Nephron progenitor cell (in vitro differentiated cells): ENCODE results near the gene TRABD2B.

ENCODE experiments used
- DNase-seq: peaks from one replicate; pipeline ENCODE4 v3.0.0; 2021
- H3K27ac Mint-ChIP-seq: 2 replicates; pipeline ENCODE4 v1.8.0; 2021; ENCODE audit warnings: mild to moderate bottlenecking, moderate library complexity, mixed read lengths
- H3K27me3 Mint-ChIP-seq: 2 replicates; pipeline ENCODE4 v1.8.0; 2021; ENCODE audit warnings: mild to moderate bottlenecking, low read depth, mixed read lengths; ENCODE audit not compliant: poor library complexity
- H3K36me3 Mint-ChIP-seq: 2 replicates; pipeline ENCODE4 v1.8.0; 2021; ENCODE audit warnings: low read depth, mixed read lengths
- H3K4me1 Mint-ChIP-seq: 2 replicates; pipeline ENCODE4 v1.8.0; 2021; ENCODE audit warnings: mixed read lengths
- H3K4me3 Mint-ChIP-seq: 2 replicates; pipeline ENCODE4 v1.8.0; 2021; ENCODE audit warnings: mild to moderate bottlenecking, moderate library complexity, mixed read lengths
- H3K9me3 Mint-ChIP-seq: 2 replicates; pipeline ENCODE4 v1.8.0; 2021; ENCODE audit warnings: mild to moderate bottlenecking, moderate library complexity, mixed read lengths
- CTCF ChIP-seq: fragments of 200-600 bp; sonication (generic); IDR thresholded peaks from 2 replicates; pipeline ENCODE4 v1.5.0; 2021; ENCODE audit warnings: antibody characterized with exemption

Gene TRABD2B

GRCh38 chr1:47769295-47769694, 227.9 kb downstream of the TRABD2B start:
- H3K4me1 Mint-ChIP-seq: peaks cover 79% of the 10 kb centered on the region
- H3K27me3 Mint-ChIP-seq: peaks cover 11% of the 10 kb centered on the region
- peaks cover 37% of the 10 kb centered on the region for H3K36me3 Mint-ChIP-seq

GRCh38 chr1:47767741-47768100, 229.5 kb downstream of the TRABD2B start:
- Mint-ChIP-seq H3K4me3 (no peak overlapping the region), H3K27ac (no peak overlapping the region), H3K36me3 (peaks cover 24% of the 10 kb centered on the region), H3K9me3 (no peaks in the 10 kb centered on the region), H3K4me1 (peaks cover 68% of the 10 kb centered on the region), H3K27me3 (peaks cover 13% of the 10 kb centered on the region)
- no peak for DNase-seq
- TF ChIP-seq CTCF: no peak

More at GRCh38 chr1:47769295-47769694, 227.9 kb downstream of the TRABD2B start:
- peaks cover 12% of the 10 kb centered on the region for H3K9me3 Mint-ChIP-seq
- H3K27ac Mint-ChIP-seq: no peak overlapping the region
- no peak for DNase-seq
- no peak overlapping the region for H3K4me3 Mint-ChIP-seq
- no peak for TF ChIP-seq CTCF

GRCh38 chr1:47766832-47767740, 230.1 kb downstream of the TRABD2B start:
- no peak overlapping the region for H3K4me3 Mint-ChIP-seq
- H3K27ac Mint-ChIP-seq: peak overlapping the region; percentile 91

GRCh38 chr1:47765742-47766485, 231.3 kb downstream of the TRABD2B start:
- Mint-ChIP-seq H3K9me3 (no peaks in the 10 kb centered on the region), H3K4me1 (peaks cover 62% of the 10 kb centered on the region), H3K4me3 (no peak overlapping the region), H3K27ac (no peak overlapping the region), H3K27me3 (peaks cover 13% of the 10 kb centered on the region), H3K36me3 (peaks cover 18% of the 10 kb centered on the region)
- no peak for TF ChIP-seq CTCF
- DNase-seq: no peak

More at GRCh38 chr1:47766832-47767740, 230.1 kb downstream of the TRABD2B start:
- no peak for DNase-seq
- Mint-ChIP-seq H3K27me3 (peaks cover 13% of the 10 kb centered on the region), H3K9me3 (no peaks in the 10 kb centered on the region), H3K4me1 (peaks cover 68% of the 10 kb centered on the region), H3K36me3 (peaks cover 19% of the 10 kb centered on the region)
- TF ChIP-seq CTCF: no peak

- TF ChIP-seq CTCF: no peak
These were observed 231.9 kb downstream of the TRABD2B start for GRCh38 chr1:47765236-47765635.

More at GRCh38 chr1:47765236-47765635, 231.9 kb downstream of the TRABD2B start:
- Mint-ChIP-seq H3K4me3 (no peak overlapping the region), H3K36me3 (peaks cover 16% of the 10 kb centered on the region), H3K27ac (peak overlapping the region; percentile 59), H3K9me3 (no peaks in the 10 kb centered on the region), H3K27me3 (peaks cover 13% of the 10 kb centered on the region), H3K4me1 (peaks cover 56% of the 10 kb centered on the region)
- no peak for DNase-seq
